Esophagus muscularis mucosa (tissue), 4 donors: ENCODE data around the gene MCF2L. TPM values are rescaled to one million over a fixed set of nuclear protein-coding genes. Genes with fewer than 3 reads are reported as not detected.

Experiments used
- DNase-seq: peaks from one replicate; pipeline ENCODE4 v3.0.0-alpha.2; 2017; ENCODE audit errors: extremely low spot score
- H3K27ac ChIP-seq, 4 donors: fragments of 200-600 bp; sonication (generic); replicated peaks in 1 of 4; 1 replicate in 3 of 4; 2 replicates in 1 of 4; pipeline ENCODE4 v1.5.1; 2016 to 2019; ENCODE audit warnings: mild to moderate bottlenecking in 1 of 4
- H3K27me3 ChIP-seq, 4 donors: fragments of 200-600 bp; sonication (generic); one replicate each; pipeline versions ENCODE4 v1.5.1 to v1.6.0; 2016 to 2019
- H3K36me3 ChIP-seq, 4 donors: fragments of 200-600 bp; sonication (generic); one replicate each; pipeline ENCODE4 v1.5.1; 2016 to 2019
- H3K4me1 ChIP-seq, 4 donors: fragments of 200-600 bp; sonication (generic); one replicate each; pipeline ENCODE4 v1.5.1; 2016 to 2019
- H3K4me3 ChIP-seq, 4 donors: fragments of 200-600 bp; sonication (generic); 1 replicate in 2 of 4; 2 replicates in 2 of 4; pipeline ENCODE4 v1.5.1; 2016 to 2019; ENCODE audit warnings: mild to moderate bottlenecking in 4 of 4, moderate library complexity in 1 of 4
- H3K9me3 ChIP-seq, 4 donors: fragments of 200-600 bp; sonication (generic); 1 replicate in 3 of 4; 2 replicates in 1 of 4; pipeline ENCODE4 v1.5.1; 2016 to 2019
- CTCF ChIP-seq, 3 experiments: fragments of 200-600 bp in 2 of 3; fragments of 450-650 bp in 1 of 3; sonication (generic) in 2 of 3; IDR thresholded peaks; one replicate each; pipeline ENCODE4 v1.5.1; 2017 to 2019; ENCODE audit warnings: antibody characterized with exemption in 3 of 3, mild to moderate bottlenecking in 2 of 3, moderate library complexity in 1 of 3
- EP300 ChIP-seq: sonication (generic); formaldehyde crosslinking; IDR thresholded peaks from one replicate; pipeline ENCODE4 v1.6.1; 2017; ENCODE audit warnings: antibody characterized with exemption
- POLR2A ChIP-seq: fragments of 450-650 bp; IDR thresholded peaks from one replicate; pipeline ENCODE4 v1.6.1; 2017; ENCODE audit warnings: antibody characterized with exemption, moderate library complexity, mild to moderate bottlenecking, low read depth
- POLR2AphosphoS5 ChIP-seq, 2 donors: sonication (generic); formaldehyde crosslinking; IDR thresholded peaks; one replicate each; pipeline ENCODE4 v1.6.1; 2017; ENCODE audit warnings: antibody characterized with exemption in 2 of 2
- WGBS: methylation state at CpG from one replicate; pipeline ENCODE4 v1.1.5; 2018; 5-methylcytosine and 5-hydroxymethylcytosine counted together
- intact Hi-C: fragments of 100-400 bp; cut with DNase I; formaldehyde crosslinking; loops from one replicate; pipeline ENCODE4 v1.15.1; 2023
- total RNA-seq, 4 donors: library from RNA; depleted of rRNA; stranded (reverse); fragments of >200 nt; gene quantifications; one replicate each; pipeline versions ENCODE4 v1.1.0 to v1.2.1, GENCODE V29; 2016

MCF2L gene
- total RNA-seq, 4 donors from 2014 or later: 14.5 to 38.6 (median 26.7) TPM

GRCh38 chr13:112953591-112954487, 15.2 kb upstream of the MCF2L start:
- Histone ChIP-seq H3K27me3 (peaks cover 0 to 21% (median 0%) of the 10 kb centered on the region in 4 donors), H3K36me3 (no peaks in the 10 kb centered on the region), H3K27ac (no peak overlapping the region), H3K4me1 (no peaks in the 10 kb centered on the region), H3K9me3 (no peaks in the 10 kb centered on the region), H3K4me3 (no peak overlapping the region)
- TF ChIP-seq EP300: no peak
- intact Hi-C loops: no loop called here
- no peak for DNase-seq
- WGBS: 83% methylated on average over 11 of the region's 17 CpGs

- intact Hi-C loops: no loop called here
- TF ChIP-seq CTCF (IDR thresholded peaks at IDR 0.05) (no peak), POLR2AphosphoS5 (IDR thresholded peaks at IDR 0.05) (no peak), EP300 (no peak), POLR2A (no peak)
- H3K27ac ChIP-seq: no peak overlapping the region
- H3K4me1 ChIP-seq: peaks cover 0 to 3% (median 1%) of the 10 kb centered on the region in 4 donors
- no peaks in the 10 kb centered on the region for H3K9me3 ChIP-seq
- no peaks in the 10 kb centered on the region for H3K36me3 ChIP-seq
- H3K4me3 ChIP-seq: no peak overlapping the region
- no peak for DNase-seq
- WGBS: 80% methylated on average over 9 of the region's 13 CpGs
- peaks cover 0 to 28% (median 0%) of the 10 kb centered on the region in 4 donors for H3K27me3 ChIP-seq
Measured at GRCh38 chr13:112954488-112955270, 14.3 kb upstream of the MCF2L start.

- 87% methylated on average over 14 of the region's 15 CpGs for WGBS
- Histone ChIP-seq H3K4me1 (peaks cover 0 to 9% (median 8%) of the 10 kb centered on the region in 4 donors), H3K27ac (no peak overlapping the region), H3K36me3 (no peaks in the 10 kb centered on the region), H3K4me3 (no peak overlapping the region), H3K27me3 (peaks cover 0 to 36% (median 0%) of the 10 kb centered on the region in 4 donors), H3K9me3 (no peaks in the 10 kb centered on the region)
- TF ChIP-seq POLR2AphosphoS5 (IDR thresholded peaks at IDR 0.05) (no peak), POLR2A (no peak), CTCF (IDR thresholded peaks at IDR 0.05) (no peak), EP300 (no peak)
- intact Hi-C loops: no loop called here
- no peak for DNase-seq
Measured at GRCh38 chr13:112955271-112955937, 13.6 kb upstream of the MCF2L start.

GRCh38 chr13:112955956-112956355, 13.1 kb upstream of the MCF2L start:
- WGBS: 94% methylated on average over 11 of the region's 11 CpGs
- Histone ChIP-seq H3K9me3 (no peaks in the 10 kb centered on the region), H3K4me1 (peaks cover 0 to 11% (median 9%) of the 10 kb centered on the region in 4 donors), H3K4me3 (no peak overlapping the region), H3K27ac (no peak overlapping the region), H3K36me3 (no peaks in the 10 kb centered on the region), H3K27me3 (peaks cover 0 to 41% (median 0%) of the 10 kb centered on the region in 4 donors)
- TF ChIP-seq POLR2A: no peak
- no peak for TF ChIP-seq POLR2AphosphoS5 (IDR thresholded peaks at IDR 0.05)
- TF ChIP-seq EP300: no peak
- TF ChIP-seq CTCF (IDR thresholded peaks at IDR 0.05): no peak
- intact Hi-C loops: no loop called here
- no peak for DNase-seq
